Muscle of leg (tissue), 11 donors: Measurements from ENCODE around the gene FDX1. TPM values are rescaled to one million over a fixed set of nuclear protein-coding genes. Genes with fewer than 3 reads are reported as not detected.

ENCODE experiments used
- DNase-seq: peaks from one replicate; pipeline ENCODE4 v3.0.0; 2013
- H3K27ac ChIP-seq: one replicate; pipeline ENCODE4 v1.5.1; 2013; ENCODE audit warnings: mild to moderate bottlenecking, low read length, control low read depth
- H3K27me3 ChIP-seq: one replicate; pipeline ENCODE4 v1.6.1; 2013; ENCODE audit warnings: low read length; ENCODE audit not compliant: control insufficient read depth, insufficient read depth
- H3K36me3 ChIP-seq: one replicate; pipeline ENCODE4 v1.6.1; 2013; ENCODE audit warnings: low read length; ENCODE audit not compliant: control insufficient read depth, insufficient read depth
- H3K4me1 ChIP-seq: one replicate; pipeline ENCODE4 v1.6.1; 2013; ENCODE audit warnings: low read length; ENCODE audit not compliant: control insufficient read depth, insufficient read depth
- H3K4me3 ChIP-seq: one replicate; pipeline ENCODE4 v1.5.1; 2013; ENCODE audit warnings: low read length, control low read depth
- H3K9me3 ChIP-seq: replicated peaks from 2 replicates; pipeline ENCODE4 v1.6.1; 2013; ENCODE audit warnings: low read depth, low read length; ENCODE audit not compliant: control insufficient read depth
- WGBS: methylation state at CpG from one replicate; pipeline ENCODE4 v1.1.5; 2013; ENCODE audit warnings: missing lambda C conversion rate; ENCODE audit not compliant: insufficient coverage; 5-methylcytosine and 5-hydroxymethylcytosine counted together
- polyA plus RNA-seq, 8 donors: library from polyadenylated mRNA; unstranded; fragments of 120-200 nt; gene quantifications; one replicate each; pipeline versions ENCODE4 v1.2.1 to v1.2.3, GENCODE V29; 2013; ENCODE audit warnings: inconsistent platforms in 1 of 8, low replicate concordance in 1 of 8; ENCODE audit not compliant: insufficient read length in 8 of 8, insufficient read depth in 1 of 8
- total RNA-seq: library from RNA; stranded (reverse); fragments of 120-200 nt; gene quantifications from one replicate; pipeline ENCODE4 v1.2.4, GENCODE V29; 2013

The FDX1 gene
- total and polyA plus RNA-seq, 9 donors, result 7.7 to 10.7 (median 8.8) TPM

- Histone ChIP-seq H3K36me3 (no peaks in the 10 kb centered on the region), H3K4me1 (peaks cover 22% of the 10 kb centered on the region), H3K9me3 (no peaks in the 10 kb centered on the region), H3K4me3 (no peak overlapping the region), H3K27ac (no peak overlapping the region), H3K27me3 (no peaks in the 10 kb centered on the region)
- 66% methylated on average over 9 of the region's 12 CpGs for WGBS
- DNase-seq, result no peak
Observed at GRCh38 chr11:110478410-110478809, 48.7 kb downstream of the FDX1 start.

DNA sequence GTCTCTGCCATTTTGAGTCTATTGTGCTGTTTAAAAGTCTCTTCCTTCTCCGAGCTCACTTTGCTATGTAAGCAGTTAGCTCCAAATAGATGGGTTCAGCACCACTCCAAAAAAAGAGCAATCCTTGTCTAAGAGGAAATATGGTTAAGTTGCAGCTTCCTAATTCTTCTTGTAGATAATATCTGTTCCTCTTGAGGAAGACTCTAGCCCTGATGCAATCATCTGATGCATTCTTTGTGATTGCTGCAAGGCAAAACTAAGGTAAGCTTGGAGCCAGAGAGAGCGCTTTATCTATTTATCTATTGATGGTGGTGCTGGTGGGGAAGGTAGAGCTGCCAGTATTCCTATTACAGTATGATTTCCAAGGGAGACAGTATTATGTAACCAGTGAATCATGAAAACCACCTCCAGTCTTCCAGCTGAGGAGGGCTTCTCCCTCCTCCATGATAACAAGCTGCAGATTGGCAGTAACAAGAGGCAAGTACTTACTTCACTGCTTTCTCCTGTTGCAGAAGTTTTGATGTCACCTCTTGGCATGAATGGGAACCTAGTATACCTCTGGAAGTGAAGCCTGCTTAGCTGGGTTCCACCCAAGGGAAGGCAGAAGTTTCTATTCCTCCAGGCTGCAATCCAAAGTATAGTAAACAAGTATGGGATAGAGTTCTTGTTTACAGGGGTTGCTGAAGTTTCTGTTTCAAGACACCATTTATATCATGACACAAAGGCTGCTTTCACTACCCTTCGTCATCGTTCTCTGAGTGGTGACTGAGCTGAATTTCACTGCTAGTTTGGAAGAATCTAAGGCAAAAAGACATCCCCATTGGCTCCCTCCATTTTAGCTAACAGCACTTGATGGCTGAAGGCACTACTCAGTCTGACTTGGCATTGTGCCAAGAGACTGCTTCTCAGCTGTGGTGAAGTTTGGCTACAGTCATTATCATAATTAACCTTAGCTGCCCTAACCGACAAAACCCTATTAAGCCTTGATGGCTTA, 49.7 kb downstream of the FDX1 start:
- no peak overlapping the region for H3K4me3 ChIP-seq
- H3K4me1 ChIP-seq, result peaks cover 16% of the 10 kb centered on the region
- H3K27ac ChIP-seq, result no peak overlapping the region
- H3K9me3 ChIP-seq, result no peaks in the 10 kb centered on the region
- no peaks in the 10 kb centered on the region for H3K36me3 ChIP-seq
- H3K27me3 ChIP-seq, result no peaks in the 10 kb centered on the region
- DNase-seq, result peak; percentile 71
- no CpG with 5 or more reads among the region's 5 CpGs for WGBS

DNA sequence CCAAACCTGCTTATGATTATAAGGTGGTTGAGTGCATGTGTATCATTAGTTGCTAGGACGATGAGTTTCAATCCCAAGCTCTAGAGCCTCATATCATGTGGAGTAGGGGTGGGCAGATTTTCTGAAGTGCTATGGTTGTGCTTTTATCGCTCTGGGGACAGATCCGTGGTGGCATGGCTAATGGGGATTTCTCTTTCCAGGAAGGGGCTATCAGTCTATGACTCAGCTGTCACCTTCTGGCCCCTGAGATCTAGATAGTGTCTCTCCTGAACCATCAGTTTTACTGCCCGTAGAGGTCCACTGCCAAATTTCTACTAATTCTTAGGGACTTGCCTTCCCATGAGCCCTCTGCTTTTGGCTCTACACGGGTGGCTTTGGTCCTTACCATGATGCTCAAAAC, 51.8 kb downstream of the FDX1 start:
- H3K27me3 ChIP-seq, result no peaks in the 10 kb centered on the region
- H3K4me1 ChIP-seq, result peaks cover 11% of the 10 kb centered on the region
- H3K27ac ChIP-seq, result no peak overlapping the region
- H3K9me3 ChIP-seq, result no peaks in the 10 kb centered on the region
- WGBS, result 87% methylated on average over 3 of the region's 5 CpGs
- H3K36me3 ChIP-seq, result no peaks in the 10 kb centered on the region
- DNase-seq, result no peak
- H3K4me3 ChIP-seq, result no peak overlapping the region

GRCh38 chr11:110486156-110486555, 56.4 kb downstream of the FDX1 start:
- Histone ChIP-seq H3K36me3 (no peaks in the 10 kb centered on the region), H3K27ac (no peak overlapping the region), H3K4me1 (no peaks in the 10 kb centered on the region), H3K4me3 (no peak overlapping the region), H3K9me3 (no peaks in the 10 kb centered on the region), H3K27me3 (no peaks in the 10 kb centered on the region)
- no peak for DNase-seq
- WGBS, result no CpG with 5 or more reads among the region's 4 CpGs

- H3K36me3 ChIP-seq, result no peaks in the 10 kb centered on the region
- no CpG with 5 or more reads among the region's 2 CpGs for WGBS
Observed at GRCh38 chr11:110488446-110488845, 58.7 kb downstream of the FDX1 start.

GRCh38 chr11:110490886-110491285, 61.1 kb downstream of the FDX1 start:
- no peak for DNase-seq
- H3K36me3 ChIP-seq, result no peaks in the 10 kb centered on the region
- H3K27me3 ChIP-seq, result no peaks in the 10 kb centered on the region
- H3K4me3 ChIP-seq, result no peak overlapping the region
- H3K9me3 ChIP-seq, result no peaks in the 10 kb centered on the region
- H3K27ac ChIP-seq, result no peak overlapping the region
- peaks cover 12% of the 10 kb centered on the region for H3K4me1 ChIP-seq
- no CpG with 5 or more reads among the region's 1 CpG for WGBS

More at GRCh38 chr11:110488446-110488845, 58.7 kb downstream of the FDX1 start:
- no peaks in the 10 kb centered on the region for H3K9me3 ChIP-seq
- H3K27ac ChIP-seq, result no peak overlapping the region
- peaks cover 12% of the 10 kb centered on the region for H3K4me1 ChIP-seq
- H3K27me3 ChIP-seq, result no peaks in the 10 kb centered on the region
- H3K4me3 ChIP-seq, result no peak overlapping the region
- no peak for DNase-seq

DNA sequence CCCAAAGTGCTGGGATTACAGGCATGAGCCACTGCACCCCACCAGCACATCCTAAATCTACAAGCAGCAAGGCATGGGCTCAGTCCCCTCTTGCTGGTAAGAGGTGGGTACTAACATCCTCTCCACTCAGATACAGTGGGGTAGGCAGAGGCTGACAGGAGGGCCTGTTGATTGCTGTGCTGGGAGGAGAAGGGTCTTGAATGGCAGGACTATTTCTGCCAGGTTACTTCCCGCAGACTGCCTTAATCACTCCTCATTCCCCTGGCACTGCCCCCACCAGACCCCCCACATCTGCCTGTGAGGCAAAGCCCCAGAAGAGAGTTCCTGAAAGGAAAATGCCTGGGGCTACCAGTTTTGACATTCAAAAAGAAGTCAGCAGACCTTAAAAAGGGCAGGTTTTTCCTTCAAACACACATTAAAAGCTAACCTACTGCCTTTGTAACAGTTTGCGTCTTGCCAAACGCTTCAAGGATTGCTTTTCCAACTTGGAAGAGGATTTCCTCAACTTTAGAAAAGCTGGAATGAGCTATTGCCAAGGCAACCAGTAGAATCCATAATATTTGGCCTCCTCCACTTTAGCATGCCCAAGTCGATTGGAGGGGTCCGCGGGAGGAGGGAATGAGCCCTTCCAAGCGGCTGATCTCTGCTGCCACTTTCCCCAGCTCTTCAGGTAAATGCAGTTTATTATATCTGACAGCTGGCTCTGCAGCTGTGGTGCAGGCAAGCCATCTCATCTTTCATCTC, 62.0 kb downstream of the FDX1 start:
- H3K4me1 ChIP-seq, result peaks cover 12% of the 10 kb centered on the region
- no peaks in the 10 kb centered on the region for H3K27me3 ChIP-seq
- H3K4me3 ChIP-seq, result no peak overlapping the region
- 3% methylated on average over 5 of the region's 7 CpGs for WGBS
- peak; percentile 91 for DNase-seq
- no peaks in the 10 kb centered on the region for H3K36me3 ChIP-seq
- H3K27ac ChIP-seq, result peak overlapping the region; percentile 37
- no peaks in the 10 kb centered on the region for H3K9me3 ChIP-seq

- H3K4me1 ChIP-seq, result peaks cover 12% of the 10 kb centered on the region
- H3K27me3 ChIP-seq, result no peaks in the 10 kb centered on the region
- no peaks in the 10 kb centered on the region for H3K9me3 ChIP-seq
- no peak overlapping the region for H3K4me3 ChIP-seq
- 67% methylated on average over 1 of the region's 1 CpG for WGBS
- no peaks in the 10 kb centered on the region for H3K36me3 ChIP-seq
- H3K27ac ChIP-seq, result peak overlapping the region; percentile 37
- DNase-seq, result no peak
Observed at GRCh38 chr11:110492321-110492685, 62.6 kb downstream of the FDX1 start.

DNA sequence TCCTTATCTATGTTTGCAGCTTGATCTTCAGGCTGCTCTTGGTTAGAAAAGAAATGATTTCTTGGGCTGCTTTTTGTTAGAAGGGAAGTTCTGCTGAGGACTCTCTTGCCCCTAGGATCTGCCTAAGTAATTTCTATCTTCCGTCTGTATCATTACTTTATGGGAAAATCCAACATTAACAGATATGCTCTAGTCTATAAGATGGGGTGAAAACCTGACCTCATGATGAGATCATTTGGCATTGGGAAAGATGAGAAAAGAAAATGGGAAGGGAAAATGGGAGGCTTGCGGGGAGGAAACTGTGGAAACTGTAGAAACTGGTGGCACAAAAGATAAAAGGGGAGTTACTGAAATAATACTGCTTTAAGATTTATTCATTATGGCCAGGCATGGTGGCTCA, 63.6 kb downstream of the FDX1 start:
- Histone ChIP-seq H3K27ac (no peak overlapping the region), H3K4me1 (peaks cover 12% of the 10 kb centered on the region), H3K27me3 (no peaks in the 10 kb centered on the region), H3K36me3 (no peaks in the 10 kb centered on the region), H3K9me3 (no peaks in the 10 kb centered on the region), H3K4me3 (no peak overlapping the region)
- DNase-seq, result no peak
- 100% methylated on average over 1 of the region's 2 CpGs for WGBS

DNA sequence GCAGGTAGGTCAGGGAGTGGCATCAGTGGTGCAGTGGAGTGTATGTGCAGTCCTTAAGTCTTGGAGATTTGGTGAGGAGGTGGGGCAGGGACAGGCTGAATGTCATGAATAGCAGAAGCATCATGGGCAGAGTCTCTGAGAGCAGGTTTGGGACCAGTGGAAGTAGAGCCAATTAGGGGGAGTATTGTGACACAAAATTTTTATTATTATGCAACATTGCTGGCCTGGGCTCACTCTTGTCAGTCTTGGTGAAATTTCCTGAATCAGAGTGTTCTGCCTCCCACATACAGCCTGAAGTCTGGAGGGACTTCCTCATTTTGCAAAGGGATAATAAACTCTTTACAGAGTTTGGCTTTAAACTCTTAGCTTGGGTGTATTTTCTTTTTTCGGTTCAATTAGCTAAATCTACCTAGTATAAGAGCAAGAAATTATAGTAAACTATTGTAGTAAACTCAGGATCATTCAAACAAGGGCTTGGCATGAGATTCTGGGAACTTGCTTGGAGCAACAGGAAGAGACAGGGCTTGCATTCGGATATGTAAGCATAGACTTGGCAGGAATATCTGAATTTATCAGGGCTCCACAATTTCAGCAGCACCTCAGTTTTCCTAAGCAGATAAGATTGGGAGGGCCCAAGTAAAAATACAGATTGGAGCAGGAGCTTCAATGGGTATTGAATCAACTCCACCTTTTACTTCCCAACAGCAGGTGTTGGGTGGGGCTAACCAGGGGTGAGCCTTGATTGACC, 67.7 kb downstream of the FDX1 start:
- DNase-seq, result no peak
- Histone ChIP-seq H3K36me3 (no peaks in the 10 kb centered on the region), H3K4me3 (no peak overlapping the region), H3K27ac (no peak overlapping the region), H3K27me3 (no peaks in the 10 kb centered on the region), H3K4me1 (peaks cover 3% of the 10 kb centered on the region), H3K9me3 (peaks cover 4% of the 10 kb centered on the region)
- 17% methylated on average over 1 of the region's 2 CpGs for WGBS
